IMR-90 (cell line): ENCODE data around the gene RAD52. TPM values are rescaled to one million over a fixed set of nuclear protein-coding genes. Genes with fewer than 3 reads are reported as not detected.

ENCODE experiments used
- ATAC-seq: fragments of 200-7000 bp; cut with Tn5 transposase; 2 replicates; pipeline ENCODE4 v1.9.1; 2020; ENCODE audit warnings: low read depth, mild to moderate bottlenecking, moderate library complexity
- BruUV-seq: library from RNA; stranded (reverse); fragments of 400-500 nt; replicated peaks from 2 replicates; lab custom pipeline; 2021; lab: Mats Ljungman, UMichigan
- CTCF ChIA-PET: fragments of 300-600 bp; formaldehyde crosslinking; extraction: SDS; loops from one replicate; lab custom pipeline; 2021; ENCODE audit warnings: antibody characterized with exemption; lab: Yijun Ruan, JAX
- POLR2A ChIA-PET: fragments of 300-600 bp; sonication (Branson Sonifier 250); formaldehyde crosslinking; loops from one replicate; lab custom pipeline; 2022; ENCODE audit warnings: antibody characterized with exemption; ENCODE audit not compliant: unreplicated experiment; lab: Charles Lee
- DNase-seq: peaks from one replicate; pipeline ENCODE4 v3.0.0; 2013
- H2AFZ ChIP-seq: replicated peaks from 2 replicates; pipeline ENCODE3; 2013; ENCODE audit warnings: low read length, mild to moderate bottlenecking; ENCODE audit not compliant: poor library complexity
- H2AK5ac ChIP-seq: 2 replicates; pipeline ENCODE4 v1.6.1; 2013; ENCODE audit warnings: low read depth, low read length, inconsistent platforms
- H2AK9ac ChIP-seq: replicated peaks from 2 replicates; pipeline ENCODE3; 2013; ENCODE audit warnings: mild to moderate bottlenecking, low read depth, low read length, moderate library complexity; ENCODE audit not compliant: poor library complexity
- H2BK120ac ChIP-seq: 2 replicates; pipeline ENCODE4 v1.6.1; 2013; ENCODE audit warnings: low read depth, low read length, inconsistent platforms
- H2BK15ac ChIP-seq: 3 replicates; pipeline ENCODE4 v1.6.1; 2013; ENCODE audit warnings: low read depth, low read length, inconsistent platforms
- H2BK20ac ChIP-seq: 2 replicates; pipeline ENCODE4 v1.6.1; 2013; ENCODE audit warnings: low read depth, mild to moderate bottlenecking, inconsistent platforms, low read length, moderate library complexity
- H2BK5ac ChIP-seq: 2 replicates; pipeline ENCODE4 v1.6.1; 2013; ENCODE audit warnings: mild to moderate bottlenecking, low read depth, low read length, inconsistent platforms; ENCODE audit not compliant: poor library complexity, severe bottlenecking
- H3K14ac ChIP-seq: replicated peaks from 2 replicates; pipeline ENCODE4 v1.6.1; 2013; ENCODE audit warnings: low read depth, low read length, inconsistent platforms
- H3K18ac ChIP-seq: 2 replicates; pipeline ENCODE4 v1.6.1; 2013; ENCODE audit warnings: low read depth, low read length, control low read depth
- H3K23ac ChIP-seq: 2 replicates; pipeline ENCODE4 v1.6.1; 2013; ENCODE audit warnings: low read depth, low read length, inconsistent platforms
- H3K27ac ChIP-seq: 2 replicates; pipeline ENCODE4 v1.5.1; 2013; ENCODE audit warnings: mild to moderate bottlenecking, control low read depth, low read length; ENCODE audit not compliant: insufficient read depth
- H3K27me3 ChIP-seq: 2 replicates; pipeline ENCODE4 v1.6.1; 2013; ENCODE audit warnings: low read length; ENCODE audit not compliant: control insufficient read depth, insufficient read depth
- H3K36me3 ChIP-seq: 2 replicates; pipeline ENCODE4 v1.6.1; 2013; ENCODE audit warnings: low read length, mixed read lengths; ENCODE audit not compliant: control insufficient read depth, insufficient read depth
- H3K4ac ChIP-seq: 2 replicates; pipeline ENCODE4 v1.6.1; 2013; ENCODE audit warnings: low read depth, low read length, inconsistent platforms
- H3K4me1 ChIP-seq: 2 replicates; pipeline ENCODE4 v1.6.1; 2013; ENCODE audit warnings: low read length, mixed read lengths; ENCODE audit not compliant: control insufficient read depth, insufficient read depth
- H3K4me2 ChIP-seq: 2 replicates; pipeline ENCODE4 v1.6.1; 2013; ENCODE audit warnings: low read depth, mild to moderate bottlenecking, control low read depth, low read length, moderate library complexity
- H3K4me3 ChIP-seq: 2 replicates; pipeline ENCODE4 v1.5.1; 2013; ENCODE audit warnings: low read depth, mild to moderate bottlenecking, control low read depth, low read length, moderate library complexity; ENCODE audit not compliant: insufficient read depth
- H3K56ac ChIP-seq: 2 replicates; pipeline ENCODE4 v1.6.1; 2013; ENCODE audit warnings: low read length, inconsistent platforms; ENCODE audit not compliant: insufficient read depth; ENCODE audit errors: extremely low read depth
- H3K79me1 ChIP-seq, 2 experiments: 2 replicates each; pipeline ENCODE4 v1.6.1; 2013; ENCODE audit warnings: low read length in 2 of 2, inconsistent platforms in 1 of 2, low read depth in 1 of 2
- H3K9ac ChIP-seq: 2 replicates; pipeline ENCODE4 v1.6.1; 2013; ENCODE audit warnings: low read depth, low read length, control low read depth
- H3K9me1 ChIP-seq: 2 replicates; pipeline ENCODE4 v1.6.1; 2013; ENCODE audit warnings: low read length, inconsistent platforms; ENCODE audit not compliant: insufficient read depth
- H3K9me3 ChIP-seq: 2 replicates; pipeline ENCODE4 v1.6.1; 2013; ENCODE audit warnings: low read length; ENCODE audit not compliant: control insufficient read depth, insufficient read depth
- H4K20me1 ChIP-seq: 2 replicates; pipeline ENCODE4 v1.6.1; 2013; ENCODE audit warnings: low read length, inconsistent platforms; ENCODE audit not compliant: insufficient read depth
- H4K5ac ChIP-seq: 2 replicates; pipeline ENCODE4 v1.6.1; 2013; ENCODE audit warnings: mild to moderate bottlenecking, low read depth, low read length, control low read depth
- H4K8ac ChIP-seq, 2 experiments: 2 replicates each; pipeline ENCODE4 v1.6.1; 2013; ENCODE audit warnings: low read depth in 2 of 2, low read length in 2 of 2, control low read depth in 1 of 2, inconsistent platforms in 1 of 2
- H4K91ac ChIP-seq: 2 replicates; pipeline ENCODE4 v1.6.1; 2013; ENCODE audit warnings: low read depth, low read length, inconsistent platforms; ENCODE audit not compliant: insufficient read depth
- BHLHE40 ChIP-seq: fragments of 150-350 bp; IDR thresholded peaks from 2 replicates; pipeline ENCODE4 v1.6.1; 2016; ENCODE audit warnings: mild to moderate bottlenecking, low read depth, low read length
- CEBPB ChIP-seq: IDR thresholded peaks from 2 replicates; pipeline ENCODE4 v1.6.1; 2012; ENCODE audit warnings: low read depth, low read length, improper control_type of control experiment
- CHD1 ChIP-seq: IDR thresholded peaks from 2 replicates; pipeline ENCODE4 v1.6.1; 2012; ENCODE audit warnings: low read depth, low read length, improper control_type of control experiment
- ELK1 ChIP-seq: fragments of 150-350 bp; IDR thresholded peaks from 2 replicates; pipeline ENCODE4 v1.6.1; 2016; ENCODE audit warnings: low read depth, mild to moderate bottlenecking, low read length, moderate library complexity, borderline replicate concordance
- FOS ChIP-seq: fragments of 150-350 bp; IDR thresholded peaks from 2 replicates; pipeline ENCODE4 v1.6.1; 2016; ENCODE audit warnings: low read depth, low read length
- MAFK ChIP-seq: IDR thresholded peaks from 2 replicates; pipeline ENCODE4 v1.6.1; 2012; ENCODE audit warnings: low read depth, low read length, improper control_type of control experiment
- MAZ ChIP-seq: IDR thresholded peaks from 2 replicates; pipeline ENCODE4 v1.6.1; 2012; ENCODE audit warnings: low read depth, mild to moderate bottlenecking, low read length, improper control_type of control experiment, moderate library complexity, borderline replicate concordance
- MXI1 ChIP-seq: IDR thresholded peaks from 2 replicates; pipeline ENCODE4 v1.6.1; 2012; ENCODE audit warnings: low read depth, mild to moderate bottlenecking, low read length, moderate library complexity, borderline replicate concordance
- NFE2L2 ChIP-seq: fragments of 150-350 bp; IDR thresholded peaks from 2 replicates; pipeline ENCODE4 v1.6.1; 2016; ENCODE audit warnings: low read depth, mild to moderate bottlenecking, low read length
- POLR2A ChIP-seq: IDR thresholded peaks from 2 replicates; pipeline ENCODE4 v1.6.1; 2012; ENCODE audit warnings: mild to moderate bottlenecking, low read depth, low read length
- RAD21 ChIP-seq: IDR thresholded peaks from 2 replicates; pipeline ENCODE4 v1.6.1; 2012; ENCODE audit warnings: low read length, improper control_type of control experiment
- RCOR1 ChIP-seq: IDR thresholded peaks from 2 replicates; pipeline ENCODE4 v1.6.1; 2012; ENCODE audit warnings: mild to moderate bottlenecking, low read length, improper control_type of control experiment; ENCODE audit not compliant: insufficient replicate concordance
- RFX5 ChIP-seq: IDR thresholded peaks from 2 replicates; pipeline ENCODE4 v1.8.0; 2012; ENCODE audit warnings: low read depth, mild to moderate bottlenecking, low read length, moderate library complexity
- SMC3 ChIP-seq: fragments of 150-350 bp; IDR thresholded peaks from 2 replicates; pipeline ENCODE4 v1.6.1; 2016; ENCODE audit warnings: low read depth, mild to moderate bottlenecking, antibody characterized with exemption, low read length, moderate library complexity
- USF2 ChIP-seq: fragments of 150-350 bp; IDR thresholded peaks from 2 replicates; pipeline ENCODE4 v1.6.1; 2017; ENCODE audit warnings: mild to moderate bottlenecking, antibody characterized with exemption, low read length, low read depth
- WGBS, 2 experiments: methylation state at CpG; one replicate each; pipeline versions ENCODE4 v1.1.5 to v1.1.7; 2013; ENCODE audit warnings: missing lambda C conversion rate in 2 of 2; ENCODE audit not compliant: insufficient read length in 1 of 2; ENCODE audit errors: extremely low coverage in 2 of 2; 5-methylcytosine and 5-hydroxymethylcytosine counted together
- dilution Hi-C: fragments of 300-500 bp; cut with HindIII; formaldehyde crosslinking; loops from one replicate; pipeline ENCODE4 v1.14.3; 2018; ENCODE audit warnings: low sequenced_read_pairs; ENCODE audit not compliant: unreplicated experiment
- in situ Hi-C: fragments of 300-500 bp; cut with MboI; formaldehyde crosslinking; loops from 3 replicates; pipeline ENCODE4 v1.14.3; 2019; ENCODE audit warnings: low sequenced_read_pairs, inconsistent platforms, mixed read lengths
- intact Hi-C: fragments of 100-400 bp; cut with micrococcal nuclease; formaldehyde crosslinking; loops from 2 replicates; pipeline ENCODE4 v1.10.0; 2022
- polyA plus RNA-seq, 3 experiments: library from polyadenylated mRNA; depleted of rRNA; stranded (reverse); fragments of >200 nt; gene quantifications; 2 replicates each; pipeline ENCODE4 v1.2.3, GENCODE V29; 2012; ENCODE audit warnings: low replicate concordance in 1 of 3
- total RNA-seq: library from RNA; depleted of rRNA; stranded (reverse); fragments of >200 nt; gene quantifications from 2 replicates; pipeline ENCODE4 v1.2.3, GENCODE V29; 2012
- TF ChIP-seq, protein P1 (sequence below): conservative IDR thresholded peaks from 2 replicates; pipeline ENCODE4 v1.5.1; 2012; ENCODE audit warnings: mild to moderate bottlenecking, low read depth, low read length, improper control_type of control experiment

RAD52 gene
- total and polyA plus RNA-seq, 2 of the 4 experiments (the other 2 are of a cell fraction): 10.7 to 11.3 TPM

- Histone ChIP-seq H4K20me1 (no peaks in the 10 kb centered on the region), H3K79me1 (peaks cover 9 to 10% of the 10 kb centered on the region in 2 experiments; a peak in 2 of 4 replicates), H4K8ac (no peak overlapping the region), H3K27ac (no peak overlapping the region), H2BK120ac (no peak overlapping the region), H2BK5ac (no peak overlapping the region), H3K4me2 (no peak overlapping the region), H2AFZ (no peak overlapping the region), H4K91ac (no peak overlapping the region), H3K9me1 (peaks cover 7% of the 10 kb centered on the region; the same call in 1 of the 2 replicates), H4K5ac (no peak overlapping the region), H3K4me1 (no peaks in the 10 kb centered on the region), H2AK5ac (no peak overlapping the region), H2BK20ac (no peak overlapping the region), H3K56ac (no peak overlapping the region), H3K14ac (no peak overlapping the region), H3K9me3 (no peaks in the 10 kb centered on the region), H3K27me3 (no peaks in the 10 kb centered on the region), H3K9ac (no peak overlapping the region), H2AK9ac (no peak overlapping the region), H3K18ac (no peak overlapping the region), H2BK15ac (no peak overlapping the region), H3K4me3 (no peak overlapping the region), H3K36me3 (peaks cover 34% of the 10 kb centered on the region), H3K4ac (no peak overlapping the region), H3K23ac (no peak overlapping the region)
- in situ Hi-C loops: no loop called here
- CTCF ChIA-PET: no interaction called here
- intact Hi-C loops: loop anchor here (10.0 kb wide), 1 partner anchor 46 kb away; no protein-coding TSS in a partner anchor
- ATAC-seq (no peak), DNase-seq (no peak)
- TF ChIP-seq NFE2L2 (no peak), MAFK (no peak), MAZ (no peak), ELK1 (no peak), CHD1 (no peak), RFX5 (no peak), USF2 (no peak), POLR2A (no peak), RCOR1 (no peak), SMC3 (no peak), FOS (no peak), BHLHE40 (no peak), CEBPB (no peak), MXI1 (no peak), RAD21 (no peak)
- TF ChIP-seq, protein P1, sequence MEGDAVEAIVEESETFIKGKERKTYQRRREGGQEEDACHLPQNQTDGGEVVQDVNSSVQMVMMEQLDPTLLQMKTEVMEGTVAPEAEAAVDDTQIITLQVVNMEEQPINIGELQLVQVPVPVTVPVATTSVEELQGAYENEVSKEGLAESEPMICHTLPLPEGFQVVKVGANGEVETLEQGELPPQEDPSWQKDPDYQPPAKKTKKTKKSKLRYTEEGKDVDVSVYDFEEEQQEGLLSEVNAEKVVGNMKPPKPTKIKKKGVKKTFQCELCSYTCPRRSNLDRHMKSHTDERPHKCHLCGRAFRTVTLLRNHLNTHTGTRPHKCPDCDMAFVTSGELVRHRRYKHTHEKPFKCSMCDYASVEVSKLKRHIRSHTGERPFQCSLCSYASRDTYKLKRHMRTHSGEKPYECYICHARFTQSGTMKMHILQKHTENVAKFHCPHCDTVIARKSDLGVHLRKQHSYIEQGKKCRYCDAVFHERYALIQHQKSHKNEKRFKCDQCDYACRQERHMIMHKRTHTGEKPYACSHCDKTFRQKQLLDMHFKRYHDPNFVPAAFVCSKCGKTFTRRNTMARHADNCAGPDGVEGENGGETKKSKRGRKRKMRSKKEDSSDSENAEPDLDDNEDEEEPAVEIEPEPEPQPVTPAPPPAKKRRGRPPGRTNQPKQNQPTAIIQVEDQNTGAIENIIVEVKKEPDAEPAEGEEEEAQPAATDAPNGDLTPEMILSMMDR: no peak
- dilution Hi-C loops: no loop called here
- POLR2A ChIA-PET: no interaction called here
- 98% methylated on average over 5 of the region's 5 CpGs; no CpG with 5 or more reads in 1 of the 2 experiments for WGBS, 2 experiments
- no TSS peak for BruUV-seq
Measured at GRCh38 chr12:931060-931459, 18.4 kb downstream of the RAD52 start.
